OCI-M2 (cell line): ENCODE data around the gene YWHAB.

Experiments
- DNase-seq: peaks from one replicate; lab custom pipeline; 2025; ENCODE audit not compliant: unreplicated experiment; lab: John Stamatoyannopoulos, UW

The YWHAB gene

DNA sequence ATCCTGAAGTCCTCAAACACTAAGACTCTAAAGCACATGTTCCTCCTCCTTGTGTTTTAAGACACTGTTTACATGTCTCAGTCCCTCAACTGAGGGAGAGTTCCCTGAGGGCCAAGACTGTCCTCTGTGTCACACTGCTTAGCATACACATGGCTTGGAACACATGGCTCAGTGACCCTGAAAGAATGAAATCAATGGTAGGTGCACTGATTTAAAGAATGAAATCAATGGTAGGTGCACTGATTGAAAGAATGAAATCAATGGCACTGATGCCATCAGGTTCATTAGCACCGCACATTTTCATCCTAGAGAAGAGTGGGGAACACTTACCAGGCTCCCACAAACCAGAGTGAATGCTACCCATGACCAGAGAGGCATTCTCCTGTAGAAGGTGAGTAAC is 64.9 kb downstream of the YWHAB start:
- no peak for DNase-seq

- no peak for DNase-seq
Measured at GRCh38 chr20:44952731-44953130, 67.2 kb downstream of the YWHAB start.

GRCh38 chr20:44954211-44954610 is 68.7 kb downstream of the YWHAB start:
- DNase-seq: no peak

DNA sequence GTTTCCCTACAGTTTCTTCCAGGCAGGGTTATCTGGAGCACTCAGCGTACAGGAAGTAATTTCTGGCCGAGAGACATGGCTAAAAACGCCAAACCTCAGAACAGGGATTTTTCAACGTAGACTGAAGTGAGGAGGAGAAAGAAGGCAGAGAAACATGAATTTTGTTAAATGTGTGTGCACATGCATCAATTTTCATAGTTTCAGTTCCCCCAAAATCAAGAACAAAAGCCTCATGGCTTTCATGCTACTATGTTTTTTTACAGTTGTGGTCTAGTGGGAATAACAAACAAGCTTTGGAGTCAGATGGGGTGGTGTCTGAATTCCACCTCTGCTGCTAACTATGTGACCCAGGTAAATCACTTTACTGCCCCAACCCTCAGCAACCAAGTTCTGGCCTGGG is 69.8 kb downstream of the YWHAB start:
- DNase-seq: no peak

DNA sequence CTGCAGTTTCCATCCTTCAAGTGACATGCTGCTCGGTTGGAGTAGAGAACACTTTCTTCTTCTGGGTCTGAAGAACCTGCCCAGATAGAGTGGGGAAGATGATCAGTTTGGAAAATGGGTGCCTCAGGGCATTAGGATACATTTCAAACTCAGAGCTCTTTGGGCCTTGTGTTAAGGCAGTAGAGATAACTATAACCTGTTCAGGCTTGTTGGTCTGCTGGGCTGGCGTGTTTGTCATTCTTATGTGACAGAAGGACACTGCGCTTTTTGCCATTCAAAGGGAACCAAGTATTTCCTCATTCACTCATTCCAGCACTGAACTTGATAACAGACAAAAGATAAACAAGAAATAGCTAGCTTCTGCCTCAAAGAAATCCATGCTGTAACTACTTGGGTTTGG is 70.9 kb downstream of the YWHAB start:
- no peak for DNase-seq
